Measurements from ENCODE around the gene VANGL2. TPM values are rescaled to one million over a fixed set of nuclear protein-coding genes. Genes with fewer than 3 reads are reported as not detected.

Gene VANGL2
- polyA plus RNA-seq (2012; ENCODE audit: low read depth, missing spikeins), result 0.78 TPM

DNA sequence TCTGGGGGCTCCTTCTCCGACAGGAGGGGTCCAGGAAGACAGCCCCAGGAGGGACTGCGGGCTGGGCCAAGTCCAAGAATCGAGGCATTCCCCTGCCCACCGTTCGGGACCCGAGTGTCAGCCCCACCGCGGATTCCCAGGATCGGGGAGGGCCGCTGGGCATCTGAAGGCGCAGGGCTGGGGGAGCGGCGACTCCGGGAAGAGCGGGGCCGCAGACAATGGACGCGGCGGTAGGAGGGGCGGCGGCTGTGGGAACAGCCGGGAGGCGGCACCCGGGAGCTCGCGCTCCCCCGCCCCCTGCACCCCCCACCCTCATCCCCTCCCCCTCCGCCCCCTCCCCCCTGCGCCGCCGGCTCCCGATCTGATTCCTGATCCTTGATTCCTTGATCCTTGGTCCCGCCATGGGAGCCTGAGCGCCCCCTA is at the start of gene VANGL2:
TSS of gene VANGL2 (plus strand) at position 342 of the 423 bp plus-strand sequence. CDS start 15,274 bp downstream, outside the sequence.
- peak; percentile 72 for DNase-seq (ENCODE audit: insufficient read length, low spot score)
- no peak for FAIRE-seq

DNA sequence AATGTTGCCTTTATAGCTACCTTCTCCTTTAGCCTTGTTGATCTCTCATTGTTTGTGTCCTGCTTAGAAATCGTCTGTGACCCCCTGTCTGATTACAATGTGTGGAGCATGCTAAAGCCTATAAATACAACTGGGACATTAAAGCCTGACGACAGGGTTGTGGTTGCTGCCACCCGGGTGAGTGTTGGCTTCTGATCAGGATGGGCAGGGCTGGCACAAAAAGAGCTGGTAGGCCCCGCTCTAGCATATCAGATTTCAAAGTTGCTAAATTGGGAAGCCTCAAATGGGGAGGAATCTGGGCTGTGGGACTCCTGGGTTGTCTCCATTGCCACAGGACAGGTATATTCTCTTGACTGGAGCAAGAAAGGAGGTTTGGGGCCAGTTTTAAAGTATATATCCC is 48.7 kb upstream of the VANGL2 start:
- no peak for DNase-seq (ENCODE audit: insufficient read length, low spot score)
- TF ChIP-seq POU2F2 (IDR thresholded peaks at IDR 0.05; ENCODE audit: low read depth, low read length) (no peak), PAX5 (IDR thresholded peaks at IDR 0.05; ENCODE audit: insufficient read depth, low read length, severe bottlenecking) (no peak), POLR2AphosphoS5 (IDR thresholded peaks at IDR 0.05; ENCODE audit: low read depth, low read length) (no peak), SPI1 (IDR thresholded peaks at IDR 0.05; ENCODE audit: low read depth, low read length) (no peak), POLR2A (IDR thresholded peaks at IDR 0.05; ENCODE audit: low read depth, low read length) (no peak), TAF1 (IDR thresholded peaks at IDR 0.05; ENCODE audit: low read depth, low read length) (no peak)
- no peak for FAIRE-seq

More for the DNA sequence above, at the start of gene VANGL2:
- TF ChIP-seq POU2F2 (IDR thresholded peaks at IDR 0.05; ENCODE audit: low read depth, low read length) (no peak), POLR2A (IDR thresholded peaks at IDR 0.05; ENCODE audit: low read depth, low read length) (no peak), PAX5 (IDR thresholded peaks at IDR 0.05; ENCODE audit: insufficient read depth, low read length, severe bottlenecking) (no peak), POLR2AphosphoS5 (IDR thresholded peaks at IDR 0.05; ENCODE audit: low read depth, low read length) (no peak), SPI1 (IDR thresholded peaks at IDR 0.05; ENCODE audit: low read depth, low read length) (no peak), TAF1 (IDR thresholded peaks at IDR 0.05; ENCODE audit: low read depth, low read length) (no peak)

DNA sequence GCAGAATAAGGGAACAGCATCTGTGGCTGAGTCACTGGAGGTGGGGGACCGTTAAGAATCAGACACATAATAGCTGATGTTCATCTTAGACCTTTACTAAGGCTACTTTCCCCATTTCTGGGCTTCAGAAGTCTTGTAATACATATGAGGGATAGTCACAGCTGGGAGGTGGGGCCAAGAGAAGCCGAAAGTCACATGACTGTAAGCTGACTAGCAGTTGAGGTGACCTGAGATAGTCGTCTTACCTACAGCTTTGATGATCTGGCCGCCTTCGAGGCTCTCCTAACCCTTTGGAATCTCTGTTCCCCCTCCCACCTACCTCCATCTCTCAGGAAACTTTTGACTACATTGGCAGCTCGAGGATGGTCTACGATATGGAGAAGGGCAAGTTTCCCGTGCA is 47.8 kb upstream of the VANGL2 start:
- DNase-seq (ENCODE audit: insufficient read length, low spot score) (no peak), FAIRE-seq (no peak)
- TF ChIP-seq POLR2AphosphoS5 (IDR thresholded peaks at IDR 0.05; ENCODE audit: low read depth, low read length), result no peak
- no peak for TF ChIP-seq POLR2A (IDR thresholded peaks at IDR 0.05; ENCODE audit: low read depth, low read length)
- no peak for TF ChIP-seq POU2F2 (IDR thresholded peaks at IDR 0.05; ENCODE audit: low read depth, low read length)
- TF ChIP-seq TAF1 (IDR thresholded peaks at IDR 0.05; ENCODE audit: low read depth, low read length), result no peak
- TF ChIP-seq SPI1 (IDR thresholded peaks at IDR 0.05; ENCODE audit: low read depth, low read length), result no peak
- TF ChIP-seq PAX5 (IDR thresholded peaks at IDR 0.05; ENCODE audit: insufficient read depth, low read length, severe bottlenecking), result no peak

DNA sequence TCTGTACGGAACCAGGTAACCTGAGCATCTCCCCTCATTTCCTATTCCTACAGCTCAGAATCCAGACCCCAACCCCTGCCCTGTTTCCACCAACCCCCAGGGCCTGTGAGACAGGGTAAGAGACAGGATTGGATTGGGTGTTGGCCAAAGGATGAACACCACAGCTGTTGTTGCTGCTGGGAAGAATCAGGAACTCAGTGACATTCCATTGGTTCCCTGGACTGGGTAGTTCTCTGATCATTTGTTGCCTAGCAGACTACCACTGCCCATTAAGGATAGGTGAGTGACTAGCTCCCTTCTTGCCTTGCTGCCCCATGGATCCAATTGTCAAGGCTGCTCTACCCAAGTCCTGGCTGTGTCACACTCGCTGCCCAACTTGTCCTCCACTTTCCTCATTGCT is 47.1 kb upstream of the VANGL2 start:
- TF ChIP-seq POLR2A (IDR thresholded peaks at IDR 0.05; ENCODE audit: low read depth, low read length) (no peak), POU2F2 (IDR thresholded peaks at IDR 0.05; ENCODE audit: low read depth, low read length) (no peak), PAX5 (IDR thresholded peaks at IDR 0.05; ENCODE audit: insufficient read depth, low read length, severe bottlenecking) (no peak)
- no peak for FAIRE-seq

DNA sequence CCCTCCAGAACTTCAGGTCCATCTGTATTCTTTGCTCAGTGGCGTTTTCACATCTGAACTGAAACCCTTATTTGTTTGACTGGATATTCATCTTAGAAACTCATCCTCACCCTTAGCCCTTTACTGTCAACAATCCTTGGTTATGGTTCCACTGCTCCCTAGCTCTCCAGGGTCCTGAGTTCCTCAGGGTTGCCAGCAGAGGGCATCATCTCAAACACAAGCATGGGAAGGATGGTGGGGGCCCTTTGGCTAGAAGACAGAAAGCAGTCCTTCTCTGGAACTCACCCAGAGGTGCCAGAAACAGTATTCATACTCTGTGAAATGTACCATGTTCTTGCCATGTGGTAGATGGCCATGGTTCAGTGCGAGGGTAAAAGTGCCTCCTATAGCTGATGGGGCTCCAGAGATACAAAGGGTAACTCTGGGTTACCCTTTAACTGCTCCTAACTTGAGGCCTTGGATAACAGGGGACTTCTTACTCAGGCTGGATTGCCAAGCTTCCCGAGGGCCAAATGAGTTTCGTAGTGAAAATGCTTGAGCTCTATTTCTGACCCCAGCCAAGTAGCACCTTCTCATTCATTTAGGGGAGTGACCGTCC is 45.9 kb upstream of the VANGL2 start:
- FAIRE-seq (peak; percentile 26), DNase-seq (ENCODE audit: insufficient read length, low spot score) (no peak)
- no peak for TF ChIP-seq POU2F2 (IDR thresholded peaks at IDR 0.05; ENCODE audit: low read depth, low read length)
- no peak for TF ChIP-seq POLR2AphosphoS5 (IDR thresholded peaks at IDR 0.05; ENCODE audit: low read depth, low read length)
- no peak for TF ChIP-seq TAF1 (IDR thresholded peaks at IDR 0.05; ENCODE audit: low read depth, low read length)
- no peak for TF ChIP-seq PAX5 (IDR thresholded peaks at IDR 0.05; ENCODE audit: insufficient read depth, low read length, severe bottlenecking)
- TF ChIP-seq POLR2A (IDR thresholded peaks at IDR 0.05; ENCODE audit: low read depth, low read length), result no peak
- TF ChIP-seq SPI1 (IDR thresholded peaks at IDR 0.05; ENCODE audit: low read depth, low read length), result no peak

More for the DNA sequence above, 47.1 kb upstream of the VANGL2 start:
- no peak for DNase-seq (ENCODE audit: insufficient read length, low spot score)

DNA sequence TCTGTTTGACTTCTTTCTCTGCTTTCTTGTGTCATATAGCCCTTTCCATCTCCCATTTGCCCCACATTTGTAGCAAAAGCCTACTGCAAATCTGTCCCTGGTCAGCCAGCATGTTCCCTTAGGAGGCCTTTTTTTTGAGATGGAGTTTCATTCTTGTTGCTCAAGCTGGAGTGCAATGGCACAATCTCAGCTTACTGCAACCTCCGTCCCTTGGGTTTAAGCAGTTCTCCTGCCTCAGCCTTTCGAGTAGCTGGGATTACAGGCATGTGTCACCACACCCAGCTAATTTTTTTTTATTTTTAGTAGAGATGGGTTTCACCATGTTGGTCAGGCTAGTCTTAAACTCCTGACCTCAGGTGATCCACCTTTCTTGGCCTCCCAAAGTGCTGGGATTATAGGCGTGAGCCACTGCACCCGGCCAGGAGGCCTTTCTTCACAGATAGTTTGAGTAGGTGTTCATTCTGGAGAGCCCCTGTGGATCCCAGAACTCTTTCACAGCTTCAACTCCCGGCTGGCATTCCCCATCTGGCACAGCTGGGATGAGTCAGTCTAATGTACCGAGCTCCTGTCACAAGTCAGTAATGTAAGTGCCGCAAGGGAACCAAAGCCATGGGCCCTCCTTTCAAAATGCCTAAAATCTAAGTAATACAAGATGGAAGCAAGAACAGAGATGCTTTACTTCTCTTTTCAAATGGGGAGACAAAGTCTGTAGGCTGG is 42.9 kb upstream of the VANGL2 start:
- FAIRE-seq (no peak), DNase-seq (ENCODE audit: insufficient read length, low spot score) (no peak)
- TF ChIP-seq POU2F2 (IDR thresholded peaks at IDR 0.05; ENCODE audit: low read depth, low read length) (no peak), TAF1 (IDR thresholded peaks at IDR 0.05; ENCODE audit: low read depth, low read length) (no peak), POLR2AphosphoS5 (IDR thresholded peaks at IDR 0.05; ENCODE audit: low read depth, low read length) (no peak), POLR2A (IDR thresholded peaks at IDR 0.05; ENCODE audit: low read depth, low read length) (no peak), SPI1 (IDR thresholded peaks at IDR 0.05; ENCODE audit: low read depth, low read length) (no peak), PAX5 (IDR thresholded peaks at IDR 0.05; ENCODE audit: insufficient read depth, low read length, severe bottlenecking) (no peak)

DNA sequence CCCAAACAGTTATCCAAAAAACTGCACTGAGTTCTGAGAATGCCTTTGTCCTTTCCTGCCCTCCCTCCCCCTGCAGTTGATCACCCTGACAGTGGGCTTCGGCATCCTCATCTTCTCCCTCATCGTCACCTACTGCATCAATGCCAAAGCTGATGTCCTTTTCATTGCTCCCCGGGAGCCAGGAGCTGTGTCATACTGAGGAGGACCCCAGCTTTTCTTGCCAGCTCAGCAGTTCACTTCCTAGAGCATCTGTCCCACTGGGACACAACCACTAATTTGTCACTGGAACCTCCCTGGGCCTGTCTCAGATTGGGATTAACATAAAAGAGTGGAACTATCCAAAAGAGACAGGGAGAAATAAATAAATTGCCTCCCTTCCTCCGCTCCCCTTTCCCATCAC is 42.3 kb upstream of the VANGL2 start:
- TF ChIP-seq PAX5 (IDR thresholded peaks at IDR 0.05; ENCODE audit: insufficient read depth, low read length, severe bottlenecking), result no peak
- no peak for FAIRE-seq
- no peak for DNase-seq (ENCODE audit: insufficient read length, low spot score)

DNA sequence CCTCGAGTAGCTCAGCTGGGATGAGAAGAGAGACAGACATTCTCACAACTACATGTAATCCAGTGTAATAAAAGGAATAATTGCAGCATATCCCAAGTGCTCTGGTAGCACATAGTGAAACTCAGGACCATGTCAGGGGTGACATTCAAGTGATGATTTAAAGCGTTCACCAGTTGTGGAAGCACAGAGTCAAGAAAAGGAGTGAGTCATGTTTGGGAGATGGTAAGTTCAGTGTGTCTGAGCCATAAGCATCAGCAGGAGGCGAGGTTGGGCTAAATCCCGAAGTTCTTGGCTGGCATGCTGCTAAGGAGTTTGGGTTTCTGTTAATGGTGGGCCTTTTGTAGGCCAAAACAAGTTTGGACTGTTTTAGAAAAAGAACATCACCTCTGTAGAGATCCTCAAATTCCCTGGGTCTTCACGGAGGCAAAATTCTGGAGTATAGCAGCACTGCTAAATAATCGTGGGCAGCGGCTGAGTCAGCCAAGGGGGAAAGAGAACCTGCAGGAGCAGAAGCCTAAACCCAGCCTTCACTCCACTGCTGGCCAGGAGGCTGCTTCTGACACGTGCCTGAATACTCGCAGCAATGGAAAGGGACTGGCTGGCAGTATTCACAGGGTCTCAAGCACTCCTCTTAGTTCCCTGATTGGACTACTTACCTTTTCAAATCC is 40.7 kb upstream of the VANGL2 start:
- DNase-seq (ENCODE audit: insufficient read length, low spot score) (no peak), FAIRE-seq (no peak)
- TF ChIP-seq TAF1 (IDR thresholded peaks at IDR 0.05; ENCODE audit: low read depth, low read length), result no peak
- no peak for TF ChIP-seq PAX5 (IDR thresholded peaks at IDR 0.05; ENCODE audit: insufficient read depth, low read length, severe bottlenecking)
- TF ChIP-seq POLR2A (IDR thresholded peaks at IDR 0.05; ENCODE audit: low read depth, low read length), result no peak
- TF ChIP-seq POLR2AphosphoS5 (IDR thresholded peaks at IDR 0.05; ENCODE audit: low read depth, low read length), result no peak
- no peak for TF ChIP-seq SPI1 (IDR thresholded peaks at IDR 0.05; ENCODE audit: low read depth, low read length)
- no peak for TF ChIP-seq POU2F2 (IDR thresholded peaks at IDR 0.05; ENCODE audit: low read depth, low read length)

DNA sequence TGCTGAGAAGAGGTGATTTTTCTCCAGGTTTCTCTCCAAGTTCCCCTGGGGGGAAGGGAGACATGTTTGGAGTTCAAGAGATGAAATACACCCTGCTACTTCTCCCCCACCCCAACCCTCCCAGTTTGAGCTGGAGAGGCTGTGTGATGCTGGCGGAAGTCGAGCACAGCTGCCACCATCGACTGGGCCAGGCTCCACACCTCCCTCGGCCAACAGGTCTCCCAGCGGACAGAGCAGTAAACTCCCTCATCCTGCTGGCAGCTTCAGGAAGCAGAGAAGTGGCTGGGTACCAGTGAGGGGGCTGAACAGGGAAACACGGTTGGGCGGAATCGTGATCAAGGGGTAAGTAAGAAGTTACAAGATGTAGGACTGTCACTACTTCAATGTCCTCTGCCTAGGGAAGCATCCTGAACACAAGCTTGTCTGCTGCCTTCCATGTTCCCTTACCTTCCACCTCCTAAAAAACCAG is 40.1 kb upstream of the VANGL2 start:
- no peak for FAIRE-seq
- TF ChIP-seq POLR2AphosphoS5 (IDR thresholded peaks at IDR 0.05; ENCODE audit: low read depth, low read length) (no peak), TAF1 (IDR thresholded peaks at IDR 0.05; ENCODE audit: low read depth, low read length) (no peak), SPI1 (IDR thresholded peaks at IDR 0.05; ENCODE audit: low read depth, low read length) (no peak), POU2F2 (IDR thresholded peaks at IDR 0.05; ENCODE audit: low read depth, low read length) (no peak), PAX5 (IDR thresholded peaks at IDR 0.05; ENCODE audit: insufficient read depth, low read length, severe bottlenecking) (no peak), POLR2A (IDR thresholded peaks at IDR 0.05; ENCODE audit: low read depth, low read length) (no peak)
- no peak for DNase-seq (ENCODE audit: insufficient read length, low spot score)

Data from GM12891 (cell line).